Osteocyte (in vitro differentiated cells): ENCODE data around the gene EXOC6B. TPM values are rescaled to one million over a fixed set of nuclear protein-coding genes. Genes with fewer than 3 reads are reported as not detected.
"Not testable (repeated sequence)": the region's sequence is repeated elsewhere in the genome, so short reads cannot be mapped to it uniquely, and the experiment has no call there.

ENCODE experiments used
- DNase-seq: peaks from one replicate; pipeline ENCODE4 v3.0.0; 2021; ENCODE audit warnings: mixed read lengths; ENCODE audit not compliant: unreplicated experiment; ENCODE audit errors: extremely low spot score
- H3K27ac Mint-ChIP-seq: one replicate; pipeline ENCODE4 v1.8.0; 2021; ENCODE audit warnings: mild to moderate bottlenecking, mixed read lengths; ENCODE audit not compliant: unreplicated experiment
- H3K27me3 Mint-ChIP-seq: one replicate; pipeline ENCODE4 v1.8.0; 2021; ENCODE audit warnings: mixed read lengths; ENCODE audit not compliant: unreplicated experiment
- H3K36me3 Mint-ChIP-seq: one replicate; pipeline ENCODE4 v1.8.0; 2021; ENCODE audit warnings: mixed read lengths; ENCODE audit not compliant: unreplicated experiment
- H3K4me1 Mint-ChIP-seq: one replicate; pipeline ENCODE4 v1.8.0; 2021; ENCODE audit warnings: mixed read lengths; ENCODE audit not compliant: unreplicated experiment
- H3K4me3 Mint-ChIP-seq: one replicate; pipeline ENCODE4 v1.8.0; 2021; ENCODE audit warnings: mild to moderate bottlenecking, moderate library complexity, mixed read lengths; ENCODE audit not compliant: unreplicated experiment
- H3K9me3 Mint-ChIP-seq: one replicate; pipeline ENCODE4 v1.8.0; 2021; ENCODE audit warnings: mixed read lengths; ENCODE audit not compliant: unreplicated experiment
- total RNA-seq: library from RNA; stranded (reverse); gene quantifications from 2 replicates; pipeline ENCODE4 v1.2.1, GENCODE V29; 2021
- TF ChIP-seq, protein P1 (sequence below): fragments of 200-600 bp; sonication (generic); IDR thresholded peaks from 2 replicates; pipeline ENCODE4 v1.5.0; 2021; ENCODE audit warnings: antibody characterized with exemption, mild to moderate bottlenecking, moderate library complexity

Gene EXOC6B
- total RNA-seq, 1 donor from 2014 or later: 33.8 TPM

DNA sequence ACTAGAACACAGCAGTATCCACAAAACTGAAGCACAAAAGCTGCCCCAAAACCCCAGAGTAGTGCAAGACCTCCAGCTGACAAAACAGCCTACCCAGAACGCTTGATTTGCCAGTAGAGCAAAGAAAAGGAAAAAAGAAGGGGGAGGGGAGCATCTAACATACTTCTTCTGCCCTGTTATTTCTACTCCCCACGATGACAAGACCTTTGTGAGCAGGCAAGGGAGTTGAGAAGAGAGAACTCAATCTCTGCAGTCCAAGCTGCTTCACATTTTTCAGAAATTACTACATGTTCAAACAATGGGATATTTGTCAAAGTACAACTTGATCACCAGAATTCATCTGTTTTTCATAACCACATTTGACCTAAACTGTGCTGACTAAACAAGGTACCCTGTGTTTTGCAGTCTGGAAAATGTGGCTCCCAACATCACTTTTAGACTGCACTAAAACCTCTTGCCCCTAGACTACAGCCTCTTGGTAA is 286.7 kb downstream of the EXOC6B start:
- Mint-ChIP-seq H3K27ac (peak overlapping the region; percentile 77), H3K27me3 (no peaks in the 10 kb centered on the region), H3K4me1 (peaks cover 21% of the 10 kb centered on the region), H3K4me3 (no peak overlapping the region), H3K36me3 (no peaks in the 10 kb centered on the region), H3K9me3 (no peaks in the 10 kb centered on the region)
- TF ChIP-seq, protein P1, sequence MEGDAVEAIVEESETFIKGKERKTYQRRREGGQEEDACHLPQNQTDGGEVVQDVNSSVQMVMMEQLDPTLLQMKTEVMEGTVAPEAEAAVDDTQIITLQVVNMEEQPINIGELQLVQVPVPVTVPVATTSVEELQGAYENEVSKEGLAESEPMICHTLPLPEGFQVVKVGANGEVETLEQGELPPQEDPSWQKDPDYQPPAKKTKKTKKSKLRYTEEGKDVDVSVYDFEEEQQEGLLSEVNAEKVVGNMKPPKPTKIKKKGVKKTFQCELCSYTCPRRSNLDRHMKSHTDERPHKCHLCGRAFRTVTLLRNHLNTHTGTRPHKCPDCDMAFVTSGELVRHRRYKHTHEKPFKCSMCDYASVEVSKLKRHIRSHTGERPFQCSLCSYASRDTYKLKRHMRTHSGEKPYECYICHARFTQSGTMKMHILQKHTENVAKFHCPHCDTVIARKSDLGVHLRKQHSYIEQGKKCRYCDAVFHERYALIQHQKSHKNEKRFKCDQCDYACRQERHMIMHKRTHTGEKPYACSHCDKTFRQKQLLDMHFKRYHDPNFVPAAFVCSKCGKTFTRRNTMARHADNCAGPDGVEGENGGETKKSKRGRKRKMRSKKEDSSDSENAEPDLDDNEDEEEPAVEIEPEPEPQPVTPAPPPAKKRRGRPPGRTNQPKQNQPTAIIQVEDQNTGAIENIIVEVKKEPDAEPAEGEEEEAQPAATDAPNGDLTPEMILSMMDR: no peak
- no peak for DNase-seq

DNA sequence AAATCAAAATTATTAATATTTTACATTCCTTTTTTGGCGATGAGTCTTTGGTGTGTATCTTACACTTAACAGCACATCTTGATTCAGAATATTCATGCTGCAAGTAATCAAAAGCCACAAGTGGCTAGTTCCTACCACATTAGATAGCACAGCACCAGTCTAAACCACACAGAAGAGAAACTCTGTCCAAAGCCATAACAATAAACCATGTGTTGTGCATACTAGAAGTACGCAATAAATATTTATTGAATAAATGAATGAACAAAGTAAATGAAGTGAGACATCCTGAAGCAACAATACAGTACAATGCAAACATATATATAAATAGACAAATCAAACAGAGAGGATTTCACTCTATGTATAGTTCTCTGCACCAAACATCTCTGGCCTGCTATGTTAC is 287.3 kb downstream of the EXOC6B start:
- peak overlapping the region; percentile 77 for H3K27ac Mint-ChIP-seq
- DNase-seq: no peak

DNA sequence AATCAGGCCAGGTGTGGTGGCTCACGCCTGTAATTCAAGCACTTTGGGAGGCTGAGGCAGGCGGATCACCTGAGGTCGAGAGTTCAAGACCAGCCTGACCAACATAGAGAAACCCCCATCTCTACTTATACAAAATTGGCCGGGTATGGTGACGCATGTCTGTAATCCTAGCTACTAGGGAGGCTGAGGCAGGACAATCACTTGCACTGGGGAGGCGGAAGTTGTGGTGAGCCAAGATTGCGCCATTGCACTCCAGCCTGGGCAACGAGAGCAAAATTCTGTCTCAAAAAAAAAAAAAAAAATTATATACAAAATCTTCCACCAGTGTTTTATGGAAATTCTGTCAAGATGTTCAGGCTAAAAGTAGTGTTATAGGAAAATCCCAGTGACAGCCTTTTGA is 290.2 kb downstream of the EXOC6B start:
- not testable (repeated sequence) for H3K27ac Mint-ChIP-seq, H3K9me3 Mint-ChIP-seq, H3K27me3 Mint-ChIP-seq, H3K36me3 Mint-ChIP-seq, DNase-seq, H3K4me3 Mint-ChIP-seq
- H3K4me1 Mint-ChIP-seq: peaks cover 29% of the 10 kb centered on the region

More for the DNA sequence above, 287.3 kb downstream of the EXOC6B start:
- H3K36me3 Mint-ChIP-seq: no peaks in the 10 kb centered on the region
- no peaks in the 10 kb centered on the region for H3K27me3 Mint-ChIP-seq
- TF ChIP-seq, protein P1: no peak
- peaks cover 27% of the 10 kb centered on the region for H3K4me1 Mint-ChIP-seq
- no peak overlapping the region for H3K4me3 Mint-ChIP-seq
- H3K9me3 Mint-ChIP-seq: no peaks in the 10 kb centered on the region

DNA sequence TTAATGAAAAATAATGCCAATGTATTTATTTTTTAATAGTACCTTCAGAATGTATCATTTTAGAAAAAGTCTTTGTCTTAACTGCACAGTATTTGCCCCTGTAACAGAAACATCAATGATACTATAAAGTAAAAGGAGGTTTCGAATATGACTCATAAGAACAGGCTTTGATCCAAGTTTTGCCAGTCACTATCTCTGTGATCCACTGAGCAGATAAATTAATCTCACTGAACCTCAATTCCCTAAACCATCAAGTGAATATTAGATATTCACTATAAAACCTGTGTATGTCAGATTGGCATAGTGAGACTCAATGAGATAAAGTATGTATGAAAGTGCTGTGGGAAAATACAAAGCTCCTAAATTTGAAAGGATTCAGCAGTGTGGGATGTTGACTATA is 292.1 kb downstream of the EXOC6B start:
- no peak overlapping the region for H3K27ac Mint-ChIP-seq
- no peaks in the 10 kb centered on the region for H3K36me3 Mint-ChIP-seq
- no peak for DNase-seq

DNA sequence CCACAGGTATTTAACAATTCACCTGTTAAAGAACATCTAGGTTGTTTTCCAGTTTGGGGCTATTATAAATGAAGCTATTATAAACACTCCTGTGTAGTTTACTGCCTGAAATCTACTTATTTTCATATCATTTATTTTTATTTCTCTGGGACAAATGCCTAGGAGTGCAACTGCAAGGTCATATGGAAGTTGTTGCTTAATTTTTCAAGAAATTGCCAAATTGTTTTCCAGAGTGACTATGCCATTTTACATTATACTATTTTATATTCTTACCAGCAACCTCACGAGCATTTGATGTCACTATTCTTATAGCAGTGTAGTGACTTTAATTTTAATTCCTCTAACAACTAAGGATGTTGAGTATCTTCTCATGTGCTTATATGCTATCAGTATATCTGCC is 298.4 kb downstream of the EXOC6B start:
- no peaks in the 10 kb centered on the region for H3K36me3 Mint-ChIP-seq
- H3K9me3 Mint-ChIP-seq: no peaks in the 10 kb centered on the region
- peaks cover 20% of the 10 kb centered on the region for H3K4me1 Mint-ChIP-seq
- H3K27ac Mint-ChIP-seq: no peak overlapping the region
- H3K4me3 Mint-ChIP-seq: no peak overlapping the region
- H3K27me3 Mint-ChIP-seq: no peaks in the 10 kb centered on the region
- TF ChIP-seq, protein P1: no peak
- DNase-seq: no peak

More for the DNA sequence above, 292.1 kb downstream of the EXOC6B start:
- H3K9me3 Mint-ChIP-seq: no peaks in the 10 kb centered on the region
- no peak overlapping the region for H3K4me3 Mint-ChIP-seq
- H3K27me3 Mint-ChIP-seq: no peaks in the 10 kb centered on the region
- TF ChIP-seq, protein P1: no peak
- H3K4me1 Mint-ChIP-seq: peaks cover 21% of the 10 kb centered on the region

DNA sequence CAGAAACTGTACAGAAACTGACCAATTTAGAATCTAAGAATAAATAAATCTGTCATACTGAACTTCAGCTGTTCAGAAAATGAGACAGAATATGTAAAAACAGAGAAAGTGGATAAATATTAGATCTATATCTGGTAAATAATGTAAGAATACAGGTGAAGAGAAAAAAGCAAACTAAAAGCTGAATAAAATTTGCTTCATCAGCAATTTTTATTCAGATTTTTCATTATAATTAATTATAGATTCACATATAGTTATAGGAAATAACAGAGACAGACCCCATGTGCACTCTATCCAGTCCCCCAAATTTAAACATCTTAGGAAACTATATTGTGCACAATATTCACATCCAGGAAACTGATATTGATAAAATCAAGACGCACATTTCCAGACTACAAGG is 299.2 kb downstream of the EXOC6B start:
- Mint-ChIP-seq H3K4me1 (peaks cover 20% of the 10 kb centered on the region), H3K9me3 (no peaks in the 10 kb centered on the region), H3K27me3 (no peaks in the 10 kb centered on the region), H3K4me3 (no peak overlapping the region), H3K27ac (no peak overlapping the region), H3K36me3 (no peaks in the 10 kb centered on the region)
- no peak for DNase-seq
- TF ChIP-seq, protein P1: no peak
